NCI-H146 treated with DMSO at 0.1 percent for 48 hours (cell line): ENCODE measurements around the gene NOM1.

Experiments used
- DNase-seq: peaks from one replicate; lab custom pipeline; 2025; ENCODE audit not compliant: unreplicated experiment; lab: John Stamatoyannopoulos, UW

NOM1 gene

DNA sequence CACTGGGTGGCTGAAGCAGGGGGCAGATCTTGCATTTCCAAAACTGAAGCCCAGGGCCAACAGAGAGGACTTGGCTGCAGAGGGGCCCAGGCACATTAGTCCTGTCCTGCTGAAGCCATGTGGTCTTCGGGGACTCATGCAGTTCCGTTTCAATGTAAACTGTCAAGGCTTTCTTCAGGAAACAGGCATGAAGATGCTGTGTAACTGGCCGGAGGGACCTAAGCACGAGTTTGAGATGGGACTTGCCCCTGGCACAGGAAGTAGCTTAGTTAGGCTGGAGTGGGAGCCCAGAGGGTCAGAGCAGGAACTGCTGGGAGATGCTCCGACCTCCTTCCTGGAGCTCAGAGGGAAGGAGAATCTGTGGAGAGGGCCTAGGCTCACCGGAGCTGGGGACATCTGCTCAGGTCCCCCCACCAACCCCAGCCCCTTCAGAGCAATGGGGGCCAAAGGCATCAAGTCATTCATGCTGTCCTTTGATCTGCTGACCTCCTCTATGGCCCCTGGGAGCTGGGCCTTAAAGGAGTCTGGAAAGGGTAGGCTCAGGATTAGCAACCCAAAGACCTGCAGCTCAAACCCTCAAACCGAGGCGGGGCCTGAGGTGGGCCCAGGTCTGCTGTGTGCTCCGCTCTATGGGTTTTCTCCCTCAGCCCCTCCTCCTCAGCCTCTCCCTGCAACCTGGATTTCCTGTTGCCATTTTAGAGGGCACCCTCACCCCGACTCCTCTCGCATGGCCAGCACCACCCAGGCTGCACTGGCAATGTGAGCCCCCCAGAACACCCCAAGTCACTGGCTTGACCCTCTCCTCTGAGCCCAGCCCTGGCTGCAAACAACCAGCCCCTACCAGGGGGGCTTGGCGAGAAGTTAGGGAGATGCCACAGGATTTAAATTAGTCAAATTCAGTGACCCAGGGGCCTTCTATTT is 65.4 kb downstream of the NOM1 start:
- no peak for DNase-seq

- no peak for DNase-seq
These were observed 66.5 kb downstream of the NOM1 start for GRCh38 chr7:157016024-157016351.

DNA sequence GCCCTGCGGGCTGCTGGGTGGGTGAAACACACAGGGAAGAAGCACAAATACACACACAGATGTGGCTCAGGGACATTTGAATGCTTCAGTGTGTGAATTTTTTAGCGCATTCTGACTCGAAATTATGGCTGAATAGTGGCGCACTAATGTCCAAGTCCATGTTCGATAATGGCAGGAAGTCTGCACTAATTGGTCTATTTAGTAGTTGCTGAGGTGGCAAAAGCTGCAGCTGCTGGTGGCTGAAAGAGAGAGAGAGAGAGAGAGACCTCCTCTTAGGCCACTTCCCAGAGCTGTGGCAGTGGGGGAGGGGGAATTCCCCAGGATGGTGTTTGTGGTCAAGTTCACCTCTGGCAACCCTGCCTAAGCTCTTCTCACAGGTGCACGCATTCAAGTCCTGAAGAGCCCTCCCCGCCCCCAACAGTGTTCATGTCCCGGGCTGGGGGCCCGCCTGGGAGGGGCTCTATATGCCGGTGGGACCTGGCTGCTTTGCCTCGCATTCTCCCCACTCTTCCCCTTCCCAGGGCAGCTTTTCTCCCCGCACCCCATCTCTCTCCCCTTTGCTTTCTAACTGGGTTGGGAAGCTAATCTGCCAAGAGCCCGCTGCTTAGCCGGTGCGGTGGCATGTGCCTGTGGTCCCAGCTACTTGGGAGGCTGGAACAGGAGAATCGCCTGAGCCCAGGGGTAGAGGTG is 67.0 kb downstream of the NOM1 start:
- no peak for DNase-seq

- no peak for DNase-seq
These were observed 67.6 kb downstream of the NOM1 start for GRCh38 chr7:157017149-157017548.

GRCh38 chr7:157017603-157018327 is 68.3 kb downstream of the NOM1 start:
- DNase-seq: no peak

GRCh38 chr7:157018328-157018996 is 69.0 kb downstream of the NOM1 start:
- DNase-seq: no peak

GRCh38 chr7:157018997-157019608 is 69.6 kb downstream of the NOM1 start:
- DNase-seq: no peak

DNA sequence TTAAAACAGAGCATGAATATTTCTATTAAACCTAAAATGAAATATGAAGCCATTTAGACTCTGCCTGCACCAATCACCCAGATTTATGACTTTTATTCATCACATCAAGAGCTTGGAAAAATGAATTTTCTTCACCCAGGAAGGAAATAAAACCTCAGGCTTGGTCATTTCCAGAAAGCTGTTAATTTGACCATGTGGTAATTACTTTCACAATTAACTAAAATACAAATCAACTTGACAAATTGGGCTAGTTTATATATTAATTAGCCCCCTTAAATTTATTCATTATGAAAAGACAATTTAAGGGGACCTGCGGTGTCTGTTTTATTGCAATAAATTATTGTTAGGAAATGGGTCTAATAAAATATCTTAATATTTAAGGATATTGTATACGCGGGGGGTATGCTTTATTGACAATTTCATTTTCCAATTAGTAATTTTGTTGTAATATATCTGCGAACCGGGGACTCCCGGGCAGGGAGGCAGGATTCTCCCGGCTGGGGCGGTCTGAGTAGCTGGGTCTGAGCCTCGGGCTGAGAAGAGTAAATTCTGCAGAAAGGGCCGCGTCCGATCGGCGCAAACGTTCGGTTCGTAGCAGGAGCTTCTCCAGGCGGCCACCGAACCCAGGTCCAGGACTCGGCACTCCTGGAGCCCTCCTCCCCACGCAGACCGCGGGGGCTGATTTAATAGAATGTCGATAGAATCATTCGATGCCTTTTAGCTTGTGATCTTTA is 70.4 kb downstream of the NOM1 start:
- DNase-seq: no peak

GRCh38 chr7:157020514-157021070 is 71.1 kb downstream of the NOM1 start:
- no peak for DNase-seq

- DNase-seq: no peak
These were observed 71.8 kb downstream of the NOM1 start for GRCh38 chr7:157021071-157021870.

DNA sequence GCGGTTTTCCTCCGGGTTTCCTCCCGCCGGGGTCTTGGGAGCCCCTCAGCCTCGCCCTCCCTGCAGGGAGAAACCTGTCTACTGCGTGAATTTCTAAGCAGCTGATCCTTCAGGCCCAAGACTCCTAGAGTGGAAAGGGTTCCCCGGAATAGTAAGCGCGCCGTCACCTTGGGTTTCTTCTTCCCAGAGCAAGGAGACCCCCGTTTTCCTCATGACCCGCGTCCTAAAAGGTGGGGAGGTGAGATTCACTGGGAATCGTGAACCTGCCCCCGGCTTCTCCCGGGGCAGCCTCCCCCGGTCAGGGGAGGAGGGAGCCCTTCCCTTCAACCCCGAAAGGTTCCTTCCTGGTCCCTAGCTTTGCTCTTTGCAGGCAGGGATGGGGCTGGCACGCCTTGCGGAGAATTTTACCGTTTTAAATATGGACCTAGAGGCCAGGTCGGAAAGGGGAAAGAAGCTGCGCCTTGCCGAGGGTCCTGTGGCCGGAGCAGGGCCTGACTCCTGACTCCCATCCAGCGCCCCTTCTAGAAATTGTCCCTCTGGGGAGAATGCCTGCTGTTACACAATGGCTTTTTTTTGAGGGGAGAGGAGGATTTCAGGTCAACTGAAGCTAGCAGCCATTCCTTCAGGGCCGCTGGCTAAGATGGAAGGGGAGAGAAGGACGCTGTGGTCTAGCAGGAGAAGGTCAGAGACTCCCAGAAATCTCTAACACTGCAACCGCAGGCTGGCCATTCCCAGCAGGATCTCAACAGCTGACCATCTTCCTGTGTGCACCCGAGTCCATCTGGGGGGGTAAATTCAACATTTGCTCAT is 72.6 kb downstream of the NOM1 start:
- no peak for DNase-seq
